HG03354 (cell line): ENCODE data around the gene TMED10.
"Not testable (repeated sequence)": the region's sequence is repeated elsewhere in the genome, so short reads cannot be mapped to it uniquely, and the experiment has no call there.

Experiments
- ATAC-seq: cut with Tn5 transposase; IDR thresholded peaks from one replicate; pipeline ENCODE4 v1.9.1; 2021; ENCODE audit warnings: mild to moderate bottlenecking; ENCODE audit not compliant: unreplicated experiment, poor library complexity, severe bottlenecking

Gene TMED10

DNA sequence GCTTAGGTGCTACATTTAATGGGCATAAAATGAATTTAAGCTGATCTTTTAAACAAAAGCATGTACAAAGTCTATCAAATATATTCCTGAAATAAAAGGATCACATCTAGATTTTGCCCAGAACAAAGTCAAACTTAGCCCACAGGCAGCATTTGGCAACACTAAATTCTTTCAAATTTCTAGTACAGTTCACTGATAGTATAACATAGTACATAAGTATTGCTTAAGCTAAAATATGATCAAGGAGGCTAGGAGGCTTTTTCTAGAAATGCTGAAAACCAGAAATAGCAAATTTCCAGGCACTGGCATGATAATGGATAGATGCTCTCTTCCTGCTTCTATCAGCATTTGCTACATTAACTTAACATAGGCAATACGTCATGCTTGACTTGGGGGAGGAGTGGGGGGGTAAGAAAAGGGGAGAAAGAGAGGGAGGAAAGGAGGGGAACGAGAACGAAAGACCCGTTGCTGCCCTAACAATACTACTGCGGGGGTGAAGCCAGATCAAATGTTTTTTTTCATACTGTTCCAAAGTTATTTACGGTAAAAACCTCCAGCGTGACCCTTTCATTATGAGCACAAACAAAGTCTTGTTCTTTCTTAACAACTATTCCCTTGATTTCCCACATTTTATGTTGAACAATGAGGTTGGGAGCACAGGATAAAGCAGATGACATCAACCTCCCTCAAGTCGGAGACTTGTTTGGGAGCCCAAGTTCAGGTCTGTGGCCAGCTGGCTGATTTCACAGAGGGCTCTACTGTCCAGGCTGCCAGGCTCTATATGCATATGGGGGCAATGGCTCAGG, 10.6 kb downstream of the TMED10 start:
- no peak for ATAC-seq

DNA sequence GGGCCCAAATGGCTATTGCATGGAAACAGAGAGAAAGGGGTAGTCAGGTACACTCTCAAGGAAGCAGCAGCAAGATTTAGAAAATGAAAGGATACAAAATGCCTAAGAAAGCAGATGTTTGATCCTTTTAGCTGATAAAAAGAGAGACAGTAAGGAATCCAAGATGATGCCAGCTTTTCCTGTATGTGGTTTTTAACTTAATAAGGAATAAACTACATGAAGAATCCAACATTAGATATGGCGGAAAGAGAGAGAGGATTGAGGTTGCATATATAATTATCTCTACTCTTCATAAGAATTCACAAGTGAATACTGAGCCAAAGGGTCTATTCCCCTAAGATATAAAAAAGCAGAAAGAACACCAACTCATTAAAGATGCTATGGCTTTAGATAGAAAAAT, 11.6 kb downstream of the TMED10 start:
- no peak for ATAC-seq

DNA sequence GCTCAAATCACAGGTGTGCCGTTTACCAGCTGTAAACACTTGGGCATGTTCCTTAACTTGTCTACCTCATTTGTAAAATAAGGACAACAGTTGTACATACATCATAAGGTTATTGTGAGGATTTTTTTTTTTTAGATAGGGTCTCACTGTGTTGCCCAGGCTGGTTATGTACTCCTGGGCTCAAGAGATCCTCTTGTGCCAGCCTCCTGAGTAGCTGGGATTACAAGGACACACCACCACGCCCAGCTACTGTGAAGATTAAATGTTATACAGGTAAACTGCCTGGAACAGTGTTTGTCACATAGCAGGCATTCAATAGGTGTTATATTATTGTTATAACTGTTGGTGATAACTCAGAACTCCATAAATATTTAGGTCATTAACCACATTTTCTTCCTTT, 12.7 kb downstream of the TMED10 start:
- no peak for ATAC-seq

DNA sequence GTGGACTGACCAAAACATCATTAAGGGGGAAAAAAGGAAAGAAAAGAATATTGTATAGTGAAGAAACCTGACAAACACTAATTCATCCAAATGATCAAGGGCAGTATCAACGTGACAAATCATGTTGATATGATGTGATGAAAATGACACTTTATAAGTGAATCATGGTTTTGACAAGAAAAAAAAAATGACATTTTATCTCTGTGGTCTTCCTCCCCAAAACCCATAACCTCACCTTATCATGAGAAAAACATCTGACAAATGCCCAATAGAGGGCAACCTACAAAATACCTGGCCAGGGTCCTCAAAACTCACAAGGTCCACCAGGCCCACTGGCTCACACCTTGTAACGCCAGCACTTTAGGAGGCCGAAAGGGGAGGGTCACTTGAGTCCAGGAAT, 13.8 kb downstream of the TMED10 start:
- ATAC-seq: no peak

DNA sequence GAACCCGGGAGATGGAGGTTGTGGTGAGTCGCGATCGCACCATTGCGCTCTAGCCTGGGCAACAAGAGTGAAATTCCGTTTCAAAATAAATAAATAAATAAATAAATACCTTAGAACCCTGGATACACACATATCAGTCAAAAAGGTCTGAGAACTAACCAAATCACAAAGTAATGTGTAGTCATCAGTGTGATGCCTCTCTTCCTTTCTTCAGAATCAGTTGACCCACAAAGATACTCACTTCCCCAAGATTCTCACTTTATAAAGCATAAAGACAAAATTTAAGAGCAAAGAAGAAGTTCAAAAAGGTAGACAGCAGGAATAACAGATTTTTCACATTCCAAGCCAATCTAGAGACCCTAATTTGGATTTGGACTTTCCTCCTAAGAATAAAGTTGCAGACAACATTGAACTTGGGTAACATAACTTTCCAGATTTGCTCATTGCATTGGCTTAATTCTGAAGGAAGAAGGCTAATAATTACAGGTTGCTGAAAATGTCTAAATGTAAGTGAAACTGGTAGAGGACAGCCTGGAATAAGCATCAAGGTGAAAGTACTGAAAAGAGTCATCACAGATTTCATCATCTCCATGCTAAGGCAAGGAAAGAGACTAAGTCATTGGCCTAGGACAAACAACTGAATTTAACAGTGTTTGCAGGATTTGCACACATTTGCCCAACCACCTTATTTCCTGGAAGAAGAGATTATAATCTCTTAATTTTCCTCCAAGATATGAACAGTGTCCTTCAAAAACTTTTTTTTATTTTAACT, 17.4 kb downstream of the TMED10 start:
- ATAC-seq: peak; percentile 59

DNA sequence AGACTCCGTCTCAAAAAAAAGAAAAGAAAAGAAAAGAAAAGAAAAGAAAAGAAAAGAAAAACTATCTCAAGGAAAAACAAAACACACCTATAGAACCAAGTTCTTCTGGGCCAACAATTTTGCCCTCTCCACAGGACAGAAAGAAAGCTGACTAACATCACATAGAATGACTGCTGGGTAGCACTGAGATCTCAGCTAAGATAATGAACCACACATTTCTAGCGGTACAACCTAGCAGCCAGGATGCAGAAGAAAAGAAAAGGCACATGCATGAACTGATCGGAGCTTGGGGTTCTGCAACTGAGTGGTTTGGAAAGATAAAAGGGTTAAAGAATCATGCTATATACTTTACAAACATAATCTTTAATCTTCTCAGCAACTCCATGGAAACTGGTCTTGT, 19.5 kb downstream of the TMED10 start:
- no peak for ATAC-seq

DNA sequence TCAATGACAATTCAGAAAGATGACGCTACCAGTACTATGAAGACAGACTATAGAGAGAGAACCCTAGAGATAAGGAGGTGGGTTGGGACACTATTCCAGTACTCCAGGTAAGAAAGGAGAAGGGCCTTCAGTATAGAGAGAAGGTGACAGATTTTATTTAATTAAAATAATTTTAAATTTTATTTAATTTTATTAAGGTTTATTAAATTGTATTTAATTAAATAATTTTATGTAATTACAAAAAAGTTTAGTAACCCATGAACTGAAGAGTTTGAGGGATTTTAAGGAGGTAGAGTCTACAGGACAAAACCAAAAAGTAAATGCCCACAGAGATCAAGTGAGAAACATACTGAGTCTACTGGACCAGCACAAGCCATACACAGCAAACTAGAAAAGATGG, 20.3 kb downstream of the TMED10 start:
- ATAC-seq: no peak

DNA sequence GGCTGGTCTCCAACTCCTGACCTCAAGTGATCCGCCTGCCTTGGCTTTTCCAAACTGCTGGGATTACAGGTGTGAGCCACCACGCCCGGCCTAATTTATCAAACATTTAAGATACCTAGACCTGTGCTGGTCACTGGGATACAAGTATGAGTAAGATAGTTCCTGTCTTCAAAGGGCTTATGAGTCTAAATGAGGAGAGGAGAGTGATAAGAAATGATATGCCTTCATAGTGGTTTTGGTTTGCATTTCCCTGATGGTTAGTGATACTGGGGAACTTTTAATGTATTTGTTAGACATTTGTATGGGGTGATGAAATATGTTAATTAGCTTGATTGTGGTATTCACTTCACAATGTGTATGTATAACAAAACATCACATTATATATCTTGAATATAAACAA, 21.2 kb downstream of the TMED10 start:
- ATAC-seq: no peak

DNA sequence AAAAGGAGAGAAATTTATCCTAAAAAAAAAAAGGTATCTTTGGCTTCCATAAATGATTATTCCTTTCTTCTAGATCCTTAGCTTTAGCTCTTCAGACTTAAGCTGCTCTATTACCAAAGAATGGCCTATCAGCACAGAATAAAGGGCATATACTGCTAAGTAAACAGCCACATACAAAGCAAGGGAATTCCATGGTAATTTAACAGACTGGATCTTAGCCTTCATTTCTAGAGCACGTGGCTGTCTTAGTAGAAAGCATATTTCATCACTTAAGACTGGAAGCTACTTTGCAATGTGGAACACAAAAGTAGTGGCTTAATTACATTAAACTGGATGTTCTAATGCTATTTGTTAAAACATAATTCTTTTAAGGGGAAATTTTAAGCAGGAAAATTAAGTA, 23.1 kb downstream of the TMED10 start:
- no peak for ATAC-seq

DNA sequence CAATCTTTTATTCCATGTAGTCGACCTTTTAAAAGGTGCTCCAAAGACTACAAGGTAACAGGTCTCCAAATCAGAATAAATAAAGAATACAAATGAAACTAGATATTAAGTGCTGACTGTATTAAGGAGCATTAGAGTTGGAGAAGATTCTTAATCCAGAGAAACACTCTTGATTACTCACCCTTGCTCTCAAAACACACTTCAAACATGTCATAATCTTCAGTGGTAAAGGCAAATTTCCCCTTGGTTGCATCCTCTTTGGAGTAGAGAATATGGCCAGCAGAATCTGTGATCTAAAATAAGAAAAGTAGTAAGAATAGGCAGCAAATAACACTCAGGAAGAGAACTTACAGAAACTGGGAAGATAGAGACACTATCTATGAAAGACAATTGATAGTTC, 24.6 kb downstream of the TMED10 start:
- no peak for ATAC-seq

DNA sequence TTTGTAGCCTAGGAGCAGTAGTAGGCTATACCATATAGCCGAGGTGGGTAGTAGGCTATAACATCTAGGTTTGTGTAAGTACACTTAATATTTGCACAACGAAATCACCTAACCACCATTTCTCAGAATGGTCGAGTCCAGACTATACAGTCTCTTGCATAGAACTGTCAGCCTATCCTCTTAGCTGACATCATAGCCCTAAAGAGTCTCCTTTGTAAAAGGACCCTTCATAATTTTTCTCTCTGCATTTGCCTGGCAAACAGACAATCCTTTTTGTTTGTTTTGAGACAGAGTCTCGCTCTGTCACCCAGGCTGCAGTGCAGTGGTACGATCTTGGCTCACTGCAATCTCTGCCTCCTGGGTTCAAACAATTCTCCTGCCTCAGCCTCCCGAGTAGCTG, 25.8 kb downstream of the TMED10 start:
- ATAC-seq: not testable (repeated sequence)

DNA sequence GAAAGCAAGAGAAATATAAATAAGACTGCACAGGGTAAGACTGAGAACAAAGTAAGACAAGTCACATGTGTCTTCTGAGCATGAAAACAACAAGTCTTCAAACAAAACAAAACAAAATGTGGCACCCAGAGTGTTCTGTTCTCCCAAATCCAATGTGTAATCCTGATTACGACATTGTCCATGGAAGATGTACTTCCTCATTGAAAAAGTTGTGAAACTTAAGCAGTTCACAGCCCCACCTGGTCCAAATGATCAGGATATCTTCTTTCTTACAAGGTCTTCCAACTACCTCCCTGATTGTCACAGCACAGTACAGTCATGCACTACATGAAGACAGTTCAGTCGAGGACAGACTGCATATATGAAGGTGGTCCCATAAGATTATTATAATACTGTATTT, 26.3 kb downstream of the TMED10 start:
- ATAC-seq: no peak

DNA sequence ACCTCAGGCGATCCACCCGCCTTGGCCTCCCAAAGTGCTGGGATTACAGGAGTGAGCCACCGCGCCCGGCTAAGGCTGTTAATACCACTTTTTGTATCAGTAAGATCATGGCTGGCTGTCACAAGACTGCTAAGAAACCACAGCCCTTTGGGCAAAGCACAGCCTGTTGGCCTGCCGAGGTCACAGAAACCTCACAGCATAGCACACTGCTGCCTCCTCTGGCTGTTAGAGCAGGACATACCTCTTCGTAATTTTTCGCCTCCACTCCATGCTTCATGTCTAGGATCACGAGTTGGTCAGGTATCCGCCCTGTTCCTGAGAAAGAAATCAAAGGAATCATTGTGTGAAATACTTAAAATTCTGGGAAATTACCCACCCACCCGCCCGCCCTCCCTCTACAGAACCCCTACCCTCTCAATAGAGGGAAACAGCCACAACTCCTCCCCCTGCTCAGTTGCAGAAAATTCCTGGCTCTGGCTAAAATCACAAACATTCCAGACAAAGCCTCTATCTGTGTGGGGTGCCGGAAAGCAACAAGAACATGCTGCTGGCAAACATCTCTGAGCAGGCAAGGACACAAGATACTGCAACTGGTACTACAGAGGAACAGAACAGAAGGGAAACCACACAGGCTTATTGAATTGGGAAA, 28.9 kb downstream of the TMED10 start:
- ATAC-seq: no peak

DNA sequence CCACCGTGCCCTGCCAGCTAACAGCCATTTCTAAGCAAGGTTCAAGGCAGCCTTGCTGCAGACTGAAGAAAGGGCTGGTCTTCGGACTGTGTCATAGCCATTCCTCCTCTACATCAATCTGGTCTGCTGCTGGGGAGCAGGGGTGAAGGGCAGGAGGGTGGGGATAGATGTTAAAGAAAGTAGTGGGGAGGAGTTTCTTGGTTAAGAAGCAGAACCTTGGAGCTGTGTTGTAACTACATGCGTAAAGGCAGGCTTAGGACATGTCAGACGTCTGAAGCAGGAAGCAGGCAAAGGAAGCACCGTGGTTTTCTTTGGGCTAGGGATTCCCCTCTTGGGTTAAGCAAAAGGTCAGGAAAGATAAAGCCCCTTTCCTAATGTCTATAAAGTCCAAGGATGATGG, 31.5 kb downstream of the TMED10 start:
- ATAC-seq: no peak

DNA sequence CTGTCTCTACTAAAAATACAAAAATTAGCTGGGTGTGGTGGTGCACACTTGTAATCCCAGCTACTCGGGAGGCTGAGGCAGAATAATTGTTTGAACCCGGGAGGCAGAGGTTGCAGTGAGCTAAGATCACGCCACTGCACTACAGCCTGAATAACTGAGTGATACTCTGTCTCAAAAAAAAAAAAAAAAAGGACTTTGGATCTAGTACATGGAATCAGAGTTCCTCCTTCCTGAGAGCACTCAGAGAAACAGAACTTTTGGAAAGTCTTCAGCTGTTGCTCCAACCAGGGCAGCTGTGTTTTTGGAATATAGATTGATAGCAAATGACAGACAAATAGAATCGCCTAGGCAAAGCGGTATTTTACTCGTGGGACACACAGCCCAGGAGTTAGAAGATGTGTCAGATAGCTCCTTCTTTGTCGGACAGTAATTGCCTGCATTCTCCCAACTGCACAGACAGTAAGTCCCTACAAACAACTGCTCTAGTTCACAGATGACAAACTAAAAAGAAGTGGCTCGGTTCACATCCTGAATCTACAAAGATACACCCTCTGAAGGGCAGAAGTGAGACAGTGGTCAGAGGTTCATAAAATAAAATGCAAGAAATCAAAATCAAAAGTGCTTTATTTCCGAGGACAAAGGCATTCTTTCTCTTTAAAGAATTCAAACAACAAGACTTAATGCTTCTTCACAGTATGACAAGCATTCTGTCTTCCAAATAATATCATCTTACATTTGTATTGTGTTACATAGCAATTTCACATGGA, 32.5 kb downstream of the TMED10 start:
- no peak for ATAC-seq

DNA sequence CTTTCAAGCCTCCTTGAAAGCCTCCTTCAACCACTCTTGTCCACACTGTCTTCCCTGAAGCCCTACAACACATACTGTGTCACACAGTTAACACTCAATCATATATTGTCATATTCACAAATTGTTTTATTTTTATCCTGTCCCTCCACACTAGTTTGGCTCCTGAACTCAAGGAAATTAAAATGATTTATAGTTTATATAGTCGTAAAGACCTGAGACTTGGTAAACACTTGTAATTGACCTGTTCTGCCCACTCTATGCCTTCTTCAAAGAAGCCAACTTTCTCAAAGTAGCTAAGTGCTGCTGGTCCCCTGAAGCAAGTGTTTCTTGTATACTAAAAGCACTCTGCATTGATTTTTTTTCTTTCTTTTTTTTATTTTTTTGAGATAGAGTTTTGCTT, 33.9 kb downstream of the TMED10 start:
- ATAC-seq: no peak

DNA sequence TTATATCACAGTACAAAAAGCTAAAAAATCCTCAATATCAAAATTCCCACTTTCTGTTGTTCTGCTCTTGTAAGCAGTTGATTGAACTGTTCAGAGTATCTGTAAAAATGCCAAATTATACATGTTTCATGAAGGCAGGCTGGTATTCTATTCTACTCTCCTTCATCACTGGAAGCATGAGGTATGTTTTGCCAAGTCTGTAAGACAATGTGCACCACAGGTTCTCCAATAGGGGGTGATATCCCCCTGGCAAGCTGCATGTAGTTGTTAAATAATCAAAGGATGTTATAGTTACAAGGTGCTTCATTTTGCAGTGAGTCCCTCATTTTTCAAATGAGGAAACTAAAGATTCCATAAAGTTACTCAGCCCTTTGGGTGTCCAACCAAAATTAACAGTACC, 34.4 kb downstream of the TMED10 start:
- ATAC-seq: no peak

DNA sequence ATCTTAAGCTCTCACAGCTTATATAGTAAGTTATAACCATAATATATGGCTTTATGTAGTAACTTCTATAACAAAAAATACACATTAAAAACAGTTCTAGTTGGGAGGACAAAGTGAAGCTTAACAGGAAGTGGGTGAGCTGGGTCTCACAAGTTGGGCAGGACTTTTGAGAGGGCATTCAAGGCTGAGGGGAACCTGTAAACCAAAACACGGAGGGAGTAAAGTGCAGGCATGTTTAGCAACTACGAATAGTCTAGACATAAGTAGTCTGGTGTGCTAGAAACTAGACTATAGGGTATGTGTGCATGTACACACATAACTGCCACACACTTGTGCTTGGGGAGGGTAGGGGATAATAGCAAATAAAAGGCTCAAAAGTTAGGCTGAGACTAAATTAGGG, 35.4 kb downstream of the TMED10 start:
- no peak for ATAC-seq

DNA sequence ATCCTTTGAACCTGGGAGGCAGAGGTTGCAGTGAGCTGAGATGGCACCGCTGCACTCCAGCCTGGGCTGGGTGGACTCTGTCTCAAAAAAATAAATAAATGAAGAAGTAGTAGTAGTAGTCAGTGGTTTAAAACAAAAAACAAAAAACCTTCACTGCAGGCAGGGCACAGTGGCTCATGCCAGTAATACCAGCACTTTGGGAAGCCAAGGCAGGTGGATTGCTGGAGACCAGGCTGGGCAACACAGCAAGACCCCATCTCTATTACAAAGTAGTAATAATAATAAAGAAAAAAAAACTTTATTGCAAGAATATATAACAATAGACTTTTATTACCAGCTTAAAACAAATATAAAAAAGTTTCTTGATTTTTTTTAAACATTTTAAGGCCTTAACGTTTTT, 35.8 kb downstream of the TMED10 start:
- ATAC-seq: no peak

DNA sequence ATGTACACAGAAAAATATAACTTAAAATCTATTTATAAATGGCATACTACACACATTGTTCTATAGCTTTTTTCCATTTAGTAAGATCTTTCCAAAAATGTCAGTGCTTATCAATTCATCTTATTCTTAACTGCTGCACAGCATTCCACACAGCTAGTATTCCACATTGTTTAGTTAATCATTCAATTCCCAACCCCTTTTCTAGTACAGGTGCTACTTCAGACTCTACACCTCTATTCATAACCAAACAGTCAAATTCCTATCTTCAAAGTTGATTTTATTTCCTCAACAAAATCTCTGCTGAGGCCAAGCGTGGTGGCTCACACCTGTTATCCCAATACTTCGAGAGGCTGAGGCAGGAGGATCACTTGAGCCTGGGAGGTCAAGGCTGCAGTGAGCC, 37.2 kb downstream of the TMED10 start:
- ATAC-seq: no peak
